PFSK-1 (cell line): ENCODE measurements around the gene MED15.

Experiments
- FOXP2 ChIP-seq: optimal IDR thresholded peaks from 2 replicates; pipeline ENCODE3; 2011; ENCODE audit warnings: borderline replicate concordance, control low read depth, inconsistent platforms; ENCODE audit not compliant: insufficient read depth; ENCODE audit errors: extremely low read length, extremely low read depth
- POLR2AphosphoS5 ChIP-seq: IDR thresholded peaks from 2 replicates; pipeline ENCODE4 v1.6.1; 2012; ENCODE audit warnings: low read depth, mild to moderate bottlenecking, control low read depth, low read length, moderate library complexity
- SIN3A ChIP-seq: IDR thresholded peaks from 2 replicates; pipeline ENCODE4 v1.6.1; 2012; ENCODE audit warnings: mild to moderate bottlenecking, low read length, moderate library complexity, borderline replicate concordance; ENCODE audit not compliant: insufficient read depth
- TAF1 ChIP-seq: IDR thresholded peaks from 2 replicates; pipeline ENCODE4 v1.6.1; 2012; ENCODE audit warnings: low read length, control low read depth, borderline replicate concordance; ENCODE audit not compliant: insufficient read depth
- TF ChIP-seq, protein P1 (sequence below), 2 experiments: IDR thresholded peaks; 2 replicates each; pipeline versions ENCODE4 v1.6.1 to v1.8.0; 2011 to 2012; ENCODE audit warnings: low read depth in 2 of 2, low read length in 2 of 2, control low read depth in 1 of 2, inconsistent platforms in 1 of 2, mild to moderate bottlenecking in 1 of 2, moderate library complexity in 1 of 2; ENCODE audit not compliant: insufficient read depth in 1 of 2

DNA sequence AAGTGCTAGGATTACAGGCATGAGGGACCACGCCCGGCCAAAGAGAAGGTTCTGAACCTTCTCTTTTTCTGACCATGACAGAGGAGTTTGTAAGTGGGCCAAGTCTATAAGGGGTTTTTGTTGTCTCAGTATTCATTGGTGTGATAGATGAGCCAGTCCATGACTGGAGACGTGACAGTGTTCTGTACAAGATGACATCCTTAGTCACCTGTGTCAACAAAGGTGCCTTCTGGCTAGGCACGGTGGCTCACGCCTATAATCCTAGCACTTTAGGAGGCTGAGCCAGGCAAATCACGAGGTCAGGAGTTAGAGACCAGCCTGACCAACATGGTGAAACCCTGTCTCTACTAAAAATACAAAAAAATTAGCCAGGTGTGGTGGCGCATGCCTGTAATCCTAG, 7.6 kb upstream of the MED15 start:
- TF ChIP-seq TAF1 (no peak), POLR2AphosphoS5 (no peak), SIN3A (no peak), FOXP2 (no peak)
- TF ChIP-seq, protein P1, sequence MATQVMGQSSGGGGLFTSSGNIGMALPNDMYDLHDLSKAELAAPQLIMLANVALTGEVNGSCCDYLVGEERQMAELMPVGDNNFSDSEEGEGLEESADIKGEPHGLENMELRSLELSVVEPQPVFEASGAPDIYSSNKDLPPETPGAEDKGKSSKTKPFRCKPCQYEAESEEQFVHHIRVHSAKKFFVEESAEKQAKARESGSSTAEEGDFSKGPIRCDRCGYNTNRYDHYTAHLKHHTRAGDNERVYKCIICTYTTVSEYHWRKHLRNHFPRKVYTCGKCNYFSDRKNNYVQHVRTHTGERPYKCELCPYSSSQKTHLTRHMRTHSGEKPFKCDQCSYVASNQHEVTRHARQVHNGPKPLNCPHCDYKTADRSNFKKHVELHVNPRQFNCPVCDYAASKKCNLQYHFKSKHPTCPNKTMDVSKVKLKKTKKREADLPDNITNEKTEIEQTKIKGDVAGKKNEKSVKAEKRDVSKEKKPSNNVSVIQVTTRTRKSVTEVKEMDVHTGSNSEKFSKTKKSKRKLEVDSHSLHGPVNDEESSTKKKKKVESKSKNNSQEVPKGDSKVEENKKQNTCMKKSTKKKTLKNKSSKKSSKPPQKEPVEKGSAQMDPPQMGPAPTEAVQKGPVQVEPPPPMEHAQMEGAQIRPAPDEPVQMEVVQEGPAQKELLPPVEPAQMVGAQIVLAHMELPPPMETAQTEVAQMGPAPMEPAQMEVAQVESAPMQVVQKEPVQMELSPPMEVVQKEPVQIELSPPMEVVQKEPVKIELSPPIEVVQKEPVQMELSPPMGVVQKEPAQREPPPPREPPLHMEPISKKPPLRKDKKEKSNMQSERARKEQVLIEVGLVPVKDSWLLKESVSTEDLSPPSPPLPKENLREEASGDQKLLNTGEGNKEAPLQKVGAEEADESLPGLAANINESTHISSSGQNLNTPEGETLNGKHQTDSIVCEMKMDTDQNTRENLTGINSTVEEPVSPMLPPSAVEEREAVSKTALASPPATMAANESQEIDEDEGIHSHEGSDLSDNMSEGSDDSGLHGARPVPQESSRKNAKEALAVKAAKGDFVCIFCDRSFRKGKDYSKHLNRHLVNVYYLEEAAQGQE (IDR thresholded peaks at IDR 0.05; ENCODE audit: insufficient read depth in 1 of 2, low read depth in 2 of 2, low read length in 2 of 2) = no peak
